ENCODE measurements around the gene CFAP100.

CFAP100 gene

DNA sequence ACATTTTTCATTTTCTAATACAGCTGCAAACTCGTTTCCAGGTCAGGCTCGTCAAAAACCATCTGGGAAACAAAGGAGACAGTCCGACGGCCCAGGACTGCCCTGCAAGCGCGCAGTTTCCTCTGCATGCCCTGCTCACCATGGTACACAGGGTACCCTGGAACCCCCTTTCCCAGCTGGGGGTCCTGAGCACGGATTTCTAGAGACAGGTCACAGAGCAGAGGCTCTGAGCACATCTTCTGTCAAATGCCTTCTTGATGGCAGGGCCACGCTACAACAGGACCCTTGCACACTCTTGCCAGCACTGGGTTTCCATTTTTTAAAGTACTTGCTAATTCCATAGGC is 72.9 kb downstream of the CFAP100 start:
- TF ChIP-seq, protein P1, sequence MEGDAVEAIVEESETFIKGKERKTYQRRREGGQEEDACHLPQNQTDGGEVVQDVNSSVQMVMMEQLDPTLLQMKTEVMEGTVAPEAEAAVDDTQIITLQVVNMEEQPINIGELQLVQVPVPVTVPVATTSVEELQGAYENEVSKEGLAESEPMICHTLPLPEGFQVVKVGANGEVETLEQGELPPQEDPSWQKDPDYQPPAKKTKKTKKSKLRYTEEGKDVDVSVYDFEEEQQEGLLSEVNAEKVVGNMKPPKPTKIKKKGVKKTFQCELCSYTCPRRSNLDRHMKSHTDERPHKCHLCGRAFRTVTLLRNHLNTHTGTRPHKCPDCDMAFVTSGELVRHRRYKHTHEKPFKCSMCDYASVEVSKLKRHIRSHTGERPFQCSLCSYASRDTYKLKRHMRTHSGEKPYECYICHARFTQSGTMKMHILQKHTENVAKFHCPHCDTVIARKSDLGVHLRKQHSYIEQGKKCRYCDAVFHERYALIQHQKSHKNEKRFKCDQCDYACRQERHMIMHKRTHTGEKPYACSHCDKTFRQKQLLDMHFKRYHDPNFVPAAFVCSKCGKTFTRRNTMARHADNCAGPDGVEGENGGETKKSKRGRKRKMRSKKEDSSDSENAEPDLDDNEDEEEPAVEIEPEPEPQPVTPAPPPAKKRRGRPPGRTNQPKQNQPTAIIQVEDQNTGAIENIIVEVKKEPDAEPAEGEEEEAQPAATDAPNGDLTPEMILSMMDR (conservative IDR thresholded peaks at IDR 0.05; ENCODE audit: low read depth) = no peak
- CTCF ChIA-PET = no interaction called here
- H3K27ac ChIP-seq = no peak overlapping the region
- DNase-seq (ENCODE audit: low spot score) = no peak
- POLR2A ChIA-PET (ENCODE audit: low non-redundant PET) = interaction anchor here (0.5 kb wide), 1 partner anchor 351 kb away, joined by 3 read pairs; no protein-coding TSS in a partner anchor

DNA sequence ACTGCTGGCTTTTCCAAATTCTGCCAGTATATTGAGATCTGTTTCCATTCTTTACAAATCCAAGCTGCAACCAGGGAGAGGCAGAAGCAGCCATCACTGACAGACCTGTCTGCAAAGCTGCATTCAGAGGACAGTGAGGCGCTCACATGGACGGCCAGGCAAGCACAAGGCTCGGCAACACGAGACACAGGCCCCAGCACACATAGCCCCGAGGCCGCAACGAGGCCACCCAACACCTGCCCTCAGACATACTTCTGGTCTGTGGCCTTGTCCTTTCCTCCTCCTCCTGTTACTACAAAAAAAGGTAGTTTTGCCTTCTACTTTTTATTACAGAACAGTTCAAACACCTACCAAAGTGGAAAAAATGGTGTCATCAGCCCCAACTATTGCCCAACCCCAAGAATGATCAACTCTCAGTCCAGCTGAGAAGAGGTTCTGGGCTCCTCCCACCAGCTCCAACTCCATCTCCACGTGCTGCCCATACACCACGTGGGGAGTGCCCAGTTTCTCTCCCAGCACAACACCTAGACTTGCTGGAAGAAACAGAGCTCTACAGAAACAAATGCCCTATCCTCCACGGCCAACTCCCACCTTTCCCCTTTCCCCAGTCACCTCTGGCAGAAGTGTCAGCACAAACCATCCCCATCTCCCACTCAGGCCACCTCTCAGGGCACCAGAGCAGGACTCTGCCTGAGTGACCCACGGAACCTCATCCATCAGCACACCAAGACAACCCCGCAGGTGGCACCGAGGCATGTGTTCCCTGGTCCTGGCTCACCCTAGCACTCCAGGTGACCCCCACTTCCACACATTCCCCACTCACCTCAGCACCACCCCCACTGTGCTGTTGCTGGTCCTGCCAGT is 73.6 kb downstream of the CFAP100 start:
- ChIA-PET POLR2A (ENCODE audit: low non-redundant PET) (interaction anchor here (0.5 kb wide), 1 partner anchor 352 kb away, joined by 3 read pairs; no protein-coding TSS in a partner anchor), CTCF (no interaction called here)
- H3K27ac ChIP-seq = peak overlapping the region; percentile 11; the same call in 1 of the 2 replicates
- DNase-seq (ENCODE audit: low spot score) = no peak
- TF ChIP-seq, protein P1 (conservative IDR thresholded peaks at IDR 0.05; ENCODE audit: low read depth) = no peak

DNA sequence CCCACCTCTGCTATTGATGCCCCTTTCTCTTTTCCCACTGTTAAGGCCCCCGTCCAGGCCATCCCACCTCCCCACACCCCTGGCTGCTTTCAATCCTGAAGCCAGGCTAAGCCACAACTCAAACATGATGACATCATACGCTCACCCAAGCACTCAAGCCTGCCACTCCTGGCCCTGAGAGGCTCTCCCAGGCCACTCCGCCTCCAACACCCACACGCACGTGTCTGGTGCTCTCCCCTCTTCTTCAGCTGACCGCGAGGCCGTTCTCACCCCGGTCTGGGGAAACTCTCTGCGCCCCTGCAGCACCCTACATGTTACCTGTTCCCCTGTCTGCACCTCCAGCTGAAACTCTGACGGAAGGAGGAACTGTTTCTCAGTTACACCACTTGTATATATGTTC is 74.8 kb downstream of the CFAP100 start:
- ChIA-PET POLR2A (ENCODE audit: low non-redundant PET) (no interaction called here), CTCF (no interaction called here)
- TF ChIP-seq, protein P1 (conservative IDR thresholded peaks at IDR 0.05; ENCODE audit: low read depth) = no peak
- DNase-seq (ENCODE audit: low spot score) = no peak
- peak overlapping the region; percentile 10; the same call in 1 of the 2 replicates for H3K27ac ChIP-seq

DNA sequence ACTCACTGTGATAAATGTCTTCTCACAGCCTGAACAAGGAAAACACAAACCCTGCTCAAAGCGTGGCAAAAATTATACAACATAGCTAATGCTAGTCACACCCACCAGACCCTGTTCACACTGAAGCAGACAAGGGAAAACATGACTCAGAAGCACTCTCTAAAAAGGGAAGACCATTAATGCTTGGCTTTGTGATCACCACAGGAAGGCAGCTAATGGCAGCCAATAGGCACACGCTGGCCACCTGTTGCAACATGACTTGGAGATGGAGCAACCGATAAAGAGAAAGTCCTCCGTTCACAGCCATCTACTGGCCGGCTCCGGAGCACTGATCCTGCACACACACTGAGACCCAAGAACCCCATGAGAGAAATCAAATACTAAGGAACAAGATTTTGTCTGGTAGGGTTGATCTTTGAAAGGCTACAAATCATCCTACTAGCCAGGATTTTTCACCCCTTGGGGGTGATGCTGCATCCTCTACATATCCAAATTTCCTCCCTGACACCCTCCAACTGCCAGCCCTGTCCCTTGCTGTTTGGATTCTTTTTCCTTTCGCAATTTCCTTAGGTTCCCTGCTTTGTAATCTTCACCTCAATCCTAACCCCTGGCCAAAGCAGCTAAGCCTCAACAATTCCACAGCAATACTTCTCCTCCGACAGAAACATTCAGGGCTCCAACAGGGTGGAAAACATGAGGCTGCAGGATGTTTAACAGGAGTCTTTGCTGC is 77.7 kb downstream of the CFAP100 start:
- DNase-seq (ENCODE audit: low spot score) = peak; percentile 96
- H3K27ac ChIP-seq = peak overlapping the region; percentile 93

DNA sequence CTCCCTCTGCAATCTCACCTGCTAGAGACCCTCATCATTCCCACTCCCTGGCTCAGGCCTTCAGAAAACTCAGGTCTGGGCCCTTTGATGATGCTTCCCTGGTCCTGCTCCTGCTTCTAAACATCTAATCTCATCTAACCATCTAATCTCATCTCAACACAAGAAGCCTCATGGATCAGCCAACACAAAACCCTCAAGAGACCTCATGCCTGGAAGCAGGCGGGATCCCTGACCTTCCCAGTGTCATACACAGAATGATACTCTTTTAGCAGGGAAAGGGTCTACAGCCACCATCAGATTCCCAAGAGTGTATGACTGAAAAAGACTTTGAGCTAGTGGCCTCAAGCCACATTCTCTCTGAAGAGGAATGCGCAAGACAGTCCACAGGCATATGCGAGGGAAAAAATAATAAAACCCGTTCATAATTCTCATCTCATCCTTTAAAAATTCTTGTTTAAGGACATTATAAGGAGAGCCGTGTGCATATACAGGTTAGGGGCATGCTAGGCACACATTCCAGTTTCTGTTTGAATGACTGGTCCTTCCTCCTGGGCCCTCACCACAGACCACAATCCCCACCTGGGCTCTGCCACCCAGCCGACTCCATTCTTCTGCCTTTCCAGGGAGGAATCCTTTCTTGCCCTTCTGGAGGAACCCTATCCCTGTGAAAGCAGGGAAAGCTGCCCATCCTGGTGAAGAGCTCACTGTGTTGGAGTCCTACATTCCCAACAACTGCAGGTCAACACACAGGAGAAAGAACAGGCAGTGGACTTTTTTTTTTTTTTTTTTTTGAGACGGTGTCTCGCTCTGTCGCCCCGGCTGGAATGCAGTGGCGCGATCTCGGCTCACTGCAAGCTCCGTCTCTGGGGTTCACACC is 78.8 kb downstream of the CFAP100 start:
- TF ChIP-seq, protein P1 (conservative IDR thresholded peaks at IDR 0.05; ENCODE audit: low read depth) = no peak
- H3K27ac ChIP-seq = peak overlapping the region; percentile 93
- CTCF ChIA-PET = interaction anchor here (0.6 kb wide), 1 partner anchor 1509 kb away, joined by 4 read pairs; no protein-coding TSS in a partner anchor
- no peak for DNase-seq (ENCODE audit: low spot score)
- POLR2A ChIA-PET (ENCODE audit: low non-redundant PET) = interaction anchor here (0.7 kb wide), 1 partner anchor 1197 kb away, joined by 10 read pairs; no protein-coding TSS in a partner anchor

More for the DNA sequence above, 77.7 kb downstream of the CFAP100 start:
- CTCF ChIA-PET = interaction anchor here (0.7 kb wide), 1 partner anchor 338 kb away, joined by 3 read pairs; no protein-coding TSS in a partner anchor
- POLR2A ChIA-PET (ENCODE audit: low non-redundant PET) = interaction anchor here (0.5 kb wide), 1 partner anchor 16 kb away, joined by 4 read pairs; no protein-coding TSS in a partner anchor
- TF ChIP-seq, protein P1 (conservative IDR thresholded peaks at IDR 0.05; ENCODE audit: low read depth) = peak; percentile 20

Data from RWPE1 (cell line).